Heart left ventricle (tissue), 13 donors: Measurements from ENCODE around the gene INPP4B.

Experiments used
- POLR2A ChIP-seq, 2 donors: fragments of 450-650 bp; IDR thresholded peaks; one replicate each; pipeline ENCODE4 v1.6.1; 2017; ENCODE audit warnings: antibody characterized with exemption in 2 of 2, mild to moderate bottlenecking in 2 of 2, moderate library complexity in 2 of 2
- TF ChIP-seq, protein P1 (sequence below), 12 donors: fragments of 200-600 bp; sonication (generic) in 4 of 12; IDR thresholded peaks; one replicate each; pipeline versions ENCODE4 v1.5.0 to v1.8.0; 2018 to 2022; ENCODE audit warnings: antibody characterized with exemption in 12 of 12, mild to moderate bottlenecking in 5 of 12
- donor health status: ischemic (EF 13 %, LVEDD 7.1; RV severe dilation, severe dysfunction).
- donor health status: DM: no; HTN: yes; CAD: no.
- donor health status: DM: no; HTN: no; CAD: no.
- donor health status: ischemic (EF 25% LVEDD 6.9; RV normal size, moderate dysfunction).
- donor health status: ischemic (EF 25% LVEDD 5.7; RV mildly dilated, moderate dysfunction).
- donor health status: ischemic (EF 35%, LVEDD 5.7; RV mildly dilated, moderate dysfunction).
- donor health status: nonischemic (EF 11% LVEDD 7.7; RV severe dilation, severe dysfunction).
- donor health status: DM: yes; HTN: yes; CAD: no.
- donor health status: PGD.
- donor health status: ischemic (EF 29% LVEDD 5.4; RV normal size, mild dysfunction).
- donor health status: nonischemic (EF 23%, LVEDD 6.1; RV moderate dilation, normal function).

- TF ChIP-seq POLR2A (IDR thresholded peaks at IDR 0.05), result no peak
- TF ChIP-seq, protein P1, sequence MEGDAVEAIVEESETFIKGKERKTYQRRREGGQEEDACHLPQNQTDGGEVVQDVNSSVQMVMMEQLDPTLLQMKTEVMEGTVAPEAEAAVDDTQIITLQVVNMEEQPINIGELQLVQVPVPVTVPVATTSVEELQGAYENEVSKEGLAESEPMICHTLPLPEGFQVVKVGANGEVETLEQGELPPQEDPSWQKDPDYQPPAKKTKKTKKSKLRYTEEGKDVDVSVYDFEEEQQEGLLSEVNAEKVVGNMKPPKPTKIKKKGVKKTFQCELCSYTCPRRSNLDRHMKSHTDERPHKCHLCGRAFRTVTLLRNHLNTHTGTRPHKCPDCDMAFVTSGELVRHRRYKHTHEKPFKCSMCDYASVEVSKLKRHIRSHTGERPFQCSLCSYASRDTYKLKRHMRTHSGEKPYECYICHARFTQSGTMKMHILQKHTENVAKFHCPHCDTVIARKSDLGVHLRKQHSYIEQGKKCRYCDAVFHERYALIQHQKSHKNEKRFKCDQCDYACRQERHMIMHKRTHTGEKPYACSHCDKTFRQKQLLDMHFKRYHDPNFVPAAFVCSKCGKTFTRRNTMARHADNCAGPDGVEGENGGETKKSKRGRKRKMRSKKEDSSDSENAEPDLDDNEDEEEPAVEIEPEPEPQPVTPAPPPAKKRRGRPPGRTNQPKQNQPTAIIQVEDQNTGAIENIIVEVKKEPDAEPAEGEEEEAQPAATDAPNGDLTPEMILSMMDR (IDR thresholded peaks at IDR 0.05), result no peak
These were observed 498.9 kb downstream of the INPP4B start for GRCh38 chr4:142347241-142347640.
